Measurements from ENCODE around the gene PHF12. TPM values are rescaled to one million over a fixed set of nuclear protein-coding genes. Genes with fewer than 3 reads are reported as not detected.
A peak's percentile ranks its signal among the peaks of the same experiment; 100 is the strongest.

The PHF12 gene
- total and polyA plus RNA-seq, 2 of the 8 experiments (the other 6 are each of a cell fraction or from before 2014, with no cell fraction given), result 38.8 to 65.7 TPM

- peak; percentile 19 for TF ChIP-seq ASH2L (IDR thresholded peaks at IDR 0.05; ENCODE audit: low read length)
- TF ChIP-seq CHD2 (IDR thresholded peaks at IDR 0.05; ENCODE audit: low read length), result no peak
- no peak for TF ChIP-seq RXRA (IDR thresholded peaks at IDR 0.05; ENCODE audit: insufficient read depth, low read depth, low read length)
- no peak for TF ChIP-seq SP2 (IDR thresholded peaks at IDR 0.05; ENCODE audit: low read length)
- TF ChIP-seq POU5F1 (IDR thresholded peaks at IDR 0.05; ENCODE audit: low read depth, low read length), result no peak
- TF ChIP-seq CBX8 (IDR thresholded peaks at IDR 0.05; ENCODE audit: borderline replicate concordance, low read depth, low read length), result no peak
- no peak for TF ChIP-seq HDAC2 (IDR thresholded peaks at IDR 0.05; ENCODE audit: borderline replicate concordance in 1 of 2, low read depth in 2 of 2, low read length in 2 of 2)
- TF ChIP-seq CTCF (IDR thresholded peaks at IDR 0.05; ENCODE audit: control extremely low read depth in 1 of 3, insufficient read depth in 1 of 3, low read depth in 1 of 3, low read length in 3 of 3), result peak in 1 of 3 experiments; percentile 1; a peak in 1 of 4 replicates
- no peak for TF ChIP-seq EZH2 (IDR thresholded peaks at IDR 0.05; ENCODE audit: low read depth, low read length, severe bottlenecking)
- no peak for TF ChIP-seq BACH1 (IDR thresholded peaks at IDR 0.05; ENCODE audit: low read length)
- peak; percentile 46 to 72; a peak in 1 of 4 replicates for TF ChIP-seq SIN3A (conservative IDR thresholded peaks at IDR 0.05 in 1 of 2, IDR thresholded peaks at IDR 0.05 in 1 of 2; ENCODE audit: low read depth in 1 of 2, low read length in 2 of 2)
- TF ChIP-seq SIRT6 (IDR thresholded peaks at IDR 0.05; ENCODE audit: low read length), result no peak
- no peak for TF ChIP-seq NANOG (IDR thresholded peaks at IDR 0.05; ENCODE audit: insufficient read depth, low read depth, low read length, poor library complexity, severe bottlenecking)
- TF ChIP-seq PHF8 (conservative IDR thresholded peaks at IDR 0.05; ENCODE audit: low read depth, low read length), result 0 out of 2 replicates have a peak, but pooled peaks have one; percentile 7
- TF ChIP-seq BCL11A (IDR thresholded peaks at IDR 0.05; ENCODE audit: low read depth in 2 of 2, low read length in 2 of 2), result no peak
- TF ChIP-seq TBP (IDR thresholded peaks at IDR 0.05; ENCODE audit: low read depth, low read length), result peak; percentile 41; the same call in 1 of the 2 replicates
- no peak for TF ChIP-seq SUZ12 (IDR thresholded peaks at IDR 0.05; ENCODE audit: low read length)
- TF ChIP-seq SRF (IDR thresholded peaks at IDR 0.05; ENCODE audit: low read depth, low read length), result 0 out of 2 replicates have a peak, but pooled peaks have one; percentile 19
- no peak for TF ChIP-seq JUND (IDR thresholded peaks at IDR 0.05; ENCODE audit: low read length)
- 0 out of 2 replicates have a peak, but pooled peaks have one; percentile 19 for TF ChIP-seq POLR2AphosphoS5 (IDR thresholded peaks at IDR 0.05; ENCODE audit: low read depth, low read length)
- TF ChIP-seq RNF2 (IDR thresholded peaks at IDR 0.05; ENCODE audit: borderline replicate concordance, low read depth, low read length, missing control alignments, poor library complexity, severe bottlenecking), result no peak
These were observed 1.1 kb downstream of the PHF12 start (continued) for GRCh38 chr17:28950017-28950751.
